A673 (cell line): ENCODE results near the gene ZNF778.

ENCODE experiments used
- CTCF ChIP-seq: fragments of 300-800, 200-600 bp; sonication (generic); conservative IDR thresholded peaks from 2 replicates; pipeline ENCODE4 v1.5.1; 2017; ENCODE audit warnings: low read depth, mild to moderate bottlenecking, antibody characterized with exemption, low read length, moderate library complexity, mixed read lengths
- EZH2 ChIP-seq: fragments of 200-600 bp; sonication (generic); IDR thresholded peaks from 2 replicates; pipeline ENCODE4 v1.6.1; 2017; ENCODE audit warnings: borderline replicate concordance, low read depth, mild to moderate bottlenecking, mixed read lengths, antibody characterized with exemption, low read length; ENCODE audit not compliant: poor library complexity, severe bottlenecking

GRCh38 chr16:89178453-89179147, 38.9 kb upstream of the ZNF778 start:
- TF ChIP-seq EZH2 (no peak), CTCF (no peak)
